NCI-H526 (cell line): Measurements from ENCODE around the gene ZNF432.
"Not testable (repeated sequence)": the region's sequence is repeated elsewhere in the genome, so short reads cannot be mapped to it uniquely, and the experiment has no call there.

Experiments used
- DNase-seq, 2 experiments: peaks; one replicate each; lab custom pipeline; 2025; lab: John Stamatoyannopoulos, UW

Gene ZNF432

GRCh38 chr19:52048555-52049501, at the start of gene ZNF432:
Gene ZNF432 (minus strand): TSS chr19:52048838. CDS start chr19:52046868, 1,970 bp downstream.
- DNase-seq: peak; percentile 89 to 97

- DNase-seq: not testable (repeated sequence)
Observed at GRCh38 chr19:52096416-52096815, 47.8 kb upstream of the ZNF432 start.

- DNase-seq: peak; percentile 93 to 99
Observed at GRCh38 chr19:52095172-52096014, 46.8 kb upstream of the ZNF432 start, which contains the start of gene ZNF841. Gene ZNF841 (minus strand): TSS chr19:52095765. CDS start chr19:52084801, 10,964 bp downstream.

GRCh38 chr19:52094526-52095130, 46.0 kb upstream of the ZNF432 start:
- peak in 1 of 2 experiments; percentile 40 for DNase-seq

GRCh38 chr19:52086481-52086880, 37.8 kb upstream of the ZNF432 start:
- no peak for DNase-seq

GRCh38 chr19:52070496-52070895, 21.9 kb upstream of the ZNF432 start:
- no peak for DNase-seq

- DNase-seq: no peak
Observed at GRCh38 chr19:52069653-52070052, 21.0 kb upstream of the ZNF432 start.

GRCh38 chr19:52066258-52066863, 17.7 kb upstream of the ZNF432 start:
- DNase-seq: no peak

- DNase-seq: no peak
Observed at GRCh38 chr19:52065399-52065798, 16.8 kb upstream of the ZNF432 start.

- DNase-seq: not testable (repeated sequence)
Observed at GRCh38 chr19:52056480-52056879, 7.8 kb upstream of the ZNF432 start.

- not testable (repeated sequence) for DNase-seq
Observed at GRCh38 chr19:52051736-52052135, 3.1 kb upstream of the ZNF432 start.

- DNase-seq: no peak
Observed at GRCh38 chr19:52039169-52039568, 9.5 kb downstream of the ZNF432 start.

GRCh38 chr19:52034051-52034728, 14.4 kb downstream of the ZNF432 start:
- DNase-seq: no peak

GRCh38 chr19:52028780-52029123, 19.9 kb downstream of the ZNF432 start:
- DNase-seq: peak in 1 of 2 experiments; percentile 79

GRCh38 chr19:52028027-52028779, 20.4 kb downstream of the ZNF432 start, which contains the start of gene ZNF614:
Gene ZNF614 (minus strand): TSS chr19:52028379. CDS start chr19:52025745, 2,634 bp downstream.
- DNase-seq: peak; percentile 93 to 96

GRCh38 chr19:52026255-52026990, 22.2 kb downstream of the ZNF432 start:
- DNase-seq: not testable (repeated sequence)

GRCh38 chr19:52024478-52024877, 24.2 kb downstream of the ZNF432 start:
- DNase-seq: not testable (repeated sequence)

- no peak for DNase-seq
Observed at GRCh38 chr19:52022193-52022592, 26.4 kb downstream of the ZNF432 start.

GRCh38 chr19:52020506-52020905, 28.1 kb downstream of the ZNF432 start:
- no peak for DNase-seq
